K562 (cell line): ENCODE data around the gene MADCAM1. TPM values are rescaled to one million over a fixed set of nuclear protein-coding genes. Genes with fewer than 3 reads are reported as not detected.

Experiments used
- ATAC-seq: fragments of 200-7000 bp; cut with Tn5 transposase; 3 replicates; pipeline ENCODE4 v1.9.1; 2020; ENCODE audit warnings: moderate library complexity
- BruUV-seq: library from RNA; stranded (reverse); fragments of 400-500 nt; replicated peaks from 2 replicates; lab custom pipeline; 2021; lab: Mats Ljungman, UMichigan
- CTCF ChIA-PET: fragments of 300-600 bp; formaldehyde crosslinking; extraction: SDS; loops from one replicate; lab custom pipeline; 2021; ENCODE audit warnings: low intra/inter-chr PET ratio; lab: Yijun Ruan, JAX
- POLR2A ChIA-PET: fragments of 300-600, 350-650 bp; sonication (Branson Sonifier 250); formaldehyde crosslinking; extraction: SDS; loops from one replicate; lab custom pipeline; 2021; ENCODE audit warnings: antibody characterized with exemption, inconsistent platforms; lab: Yijun Ruan, JAX
- DNase-seq, 4 experiments: peaks; one replicate each; pipeline versions ENCODE4 v3.0.0 to v3.0.0-alpha.2; 2011 to 2018; ENCODE audit warnings: low spot score in 3 of 4, mixed read lengths in 3 of 4; ENCODE audit errors: extremely low read depth in 1 of 4
- FAIRE-seq: peaks from 2 replicates; lab custom pipeline; 2011; peaks lifted over from hg19 to GRCh38; lab: Jason Lieb, UNC
- H2AFZ ChIP-seq: 2 replicates; pipeline ENCODE4 v1.6.0; 2011; ENCODE audit warnings: low read depth, low read length, control low read depth, inconsistent platforms
- H3K27ac ChIP-seq: fragments of 200-600 bp; 3 replicates; pipeline ENCODE4 v1.8.0; 2011; ENCODE audit warnings: low read depth, mild to moderate bottlenecking, control low read depth, inconsistent platforms, low read length, moderate library complexity, mixed read lengths; ENCODE audit errors: extremely low read depth
- H3K27me3 ChIP-seq, 2 experiments: fragments of 300-600 bp in 1 of 2; 2 replicates in 1 of 2; 3 replicates in 1 of 2; pipeline versions ENCODE4 v1.6.0 to v1.8.0; 2011; ENCODE audit warnings: inconsistent platforms in 2 of 2, low read length in 2 of 2, mild to moderate bottlenecking in 1 of 2, mixed read lengths in 1 of 2, moderate library complexity in 1 of 2; ENCODE audit not compliant: control insufficient read depth in 2 of 2, insufficient read depth in 2 of 2
- H3K36me3 ChIP-seq: fragments of 300-600 bp; 3 replicates; pipeline ENCODE4 v1.8.0; 2011; ENCODE audit warnings: mild to moderate bottlenecking, low read length, inconsistent platforms; ENCODE audit not compliant: control insufficient read depth, insufficient read depth
- H3K4me1 ChIP-seq, 2 experiments: fragments of 200-600 bp in 1 of 2; replicated peaks in 1 of 2; 2 replicates in 1 of 2; 3 replicates in 1 of 2; pipeline versions ENCODE4 v1.5.1 to v1.8.0; 2011; ENCODE audit warnings: inconsistent platforms in 2 of 2, low read length in 2 of 2, mild to moderate bottlenecking in 1 of 2, mixed read lengths in 1 of 2, moderate library complexity in 1 of 2; ENCODE audit not compliant: control insufficient read depth in 2 of 2, insufficient read depth in 2 of 2
- H3K4me2 ChIP-seq: 2 replicates; pipeline ENCODE4 v1.6.1; 2011; ENCODE audit warnings: low read length, control low read depth, inconsistent platforms, mixed read lengths; ENCODE audit not compliant: insufficient read depth
- H3K4me3 ChIP-seq: fragments of 200-600 bp; sonication (generic), shearing (Covaris generic); 2 replicates; pipeline ENCODE4 v1.5.1; 2016; ENCODE audit warnings: control low read depth, inconsistent platforms
- H3K79me2 ChIP-seq: fragments of 200-600 bp; 3 replicates; pipeline ENCODE4 v1.8.0; 2011; ENCODE audit warnings: low read length, inconsistent platforms; ENCODE audit not compliant: control insufficient read depth, insufficient read depth
- H3K9ac ChIP-seq, 2 experiments: 2 replicates each; pipeline versions ENCODE4 v1.6.0 to v1.6.1; 2011; ENCODE audit warnings: low read depth in 2 of 2, low read length in 2 of 2, control low read depth in 1 of 2, inconsistent platforms in 1 of 2, mild to moderate bottlenecking in 1 of 2, mixed read lengths in 1 of 2; ENCODE audit not compliant: insufficient read depth in 1 of 2
- H3K9me1 ChIP-seq: one replicate; pipeline ENCODE4 v1.6.0; 2011; ENCODE audit warnings: inconsistent platforms, mild to moderate bottlenecking, low read length, moderate library complexity; ENCODE audit not compliant: control insufficient read depth, insufficient read depth
- H3K9me3 ChIP-seq: replicated peaks from 2 replicates; pipeline ENCODE4 v1.5.1; 2011; ENCODE audit warnings: low read depth, low read length, inconsistent platforms; ENCODE audit not compliant: control insufficient read depth, insufficient read depth
- H4K20me1 ChIP-seq: replicated peaks from 2 replicates; pipeline ENCODE4 v1.6.1; 2011; ENCODE audit warnings: low read length, inconsistent platforms, mixed read lengths; ENCODE audit not compliant: control insufficient read depth, insufficient read depth
- FOXA3 ChIP-seq, 2 experiments: fragments of 450-650 bp in 1 of 2; sonication (generic) in 1 of 2; formaldehyde crosslinking; IDR thresholded peaks in 1 of 2; conservative IDR thresholded peaks in 1 of 2; 2 replicates each; pipeline versions ENCODE4 v1.4.0 to v1.8.0; 2020 to 2022; ENCODE audit warnings: mild to moderate bottlenecking in 2 of 2, missing genetic modification reagents in 1 of 2
- FUS ChIP-seq: fragments of 200-400 bp; formaldehyde crosslinking; optimal IDR thresholded peaks from 2 replicates; pipeline ENCODE3; 2017; ENCODE audit warnings: low read depth, low read length
- GATAD2B ChIP-seq: fragments of 450-650 bp; IDR thresholded peaks from 2 replicates; pipeline ENCODE4 v1.6.1; 2017; ENCODE audit warnings: mild to moderate bottlenecking, borderline replicate concordance
- KLF10 ChIP-seq: fragments of 250-450 bp; sonication (Bioruptor Pico); IDR thresholded peaks from 2 replicates; pipeline ENCODE4 v1.6.1; 2021; ENCODE audit warnings: matching md5 sums
- KLF6 ChIP-seq: fragments of 250-450 bp; sonication (Bioruptor Pico); IDR thresholded peaks from 2 replicates; pipeline ENCODE4 v1.4.0; 2020; ENCODE audit warnings: mild to moderate bottlenecking, moderate library complexity, borderline replicate concordance
- MYC ChIP-seq, 2 experiments: fragments of 250-450 bp in 1 of 2; sonication (Bioruptor Pico) in 1 of 2; IDR thresholded peaks; 2 replicates each; pipeline versions ENCODE4 v1.5.1 to v1.6.1; 2012 to 2021; ENCODE audit warnings: low read depth in 2 of 2, borderline replicate concordance in 1 of 2, improper control_type of control experiment in 1 of 2, low read length in 1 of 2, mild to moderate bottlenecking in 1 of 2, moderate library complexity in 1 of 2
- MYNN ChIP-seq, 2 experiments: sonication (generic); formaldehyde crosslinking in 1 of 2; IDR thresholded peaks; 2 replicates each; pipeline versions ENCODE4 v1.5.0 to v1.6.1; 2016 to 2020; ENCODE audit warnings: antibody characterized with exemption in 1 of 2, missing genetic modification reagents in 1 of 2
- RAD21 ChIP-seq, 2 experiments: fragments of 250-450 bp in 1 of 2; fragments of 450-650 bp in 1 of 2; sonication (Bioruptor Pico) in 1 of 2; formaldehyde crosslinking in 1 of 2; IDR thresholded peaks in 1 of 2; conservative IDR thresholded peaks in 1 of 2; 2 replicates each; pipeline versions ENCODE4 v1.4.0 to v1.8.0; 2020 to 2022; ENCODE audit warnings: mild to moderate bottlenecking in 2 of 2, moderate library complexity in 1 of 2
- SMAD3 ChIP-seq: fragments of 450-650 bp; formaldehyde crosslinking; conservative IDR thresholded peaks from 2 replicates; pipeline ENCODE4 v1.4.0; 2020; ENCODE audit warnings: mild to moderate bottlenecking
- THRAP3 ChIP-seq: fragments of 450-650 bp; IDR thresholded peaks from 2 replicates; pipeline ENCODE4 v1.6.1; 2016; ENCODE audit warnings: mild to moderate bottlenecking, inconsistent platforms, borderline replicate concordance
- XRCC5 ChIP-seq: fragments of 200-400 bp; formaldehyde crosslinking; IDR thresholded peaks from 2 replicates; pipeline ENCODE4 v1.6.1; 2017; ENCODE audit warnings: low read depth, mild to moderate bottlenecking, low read length
- WGBS: fragments of 100-300 bp; shearing (Covaris generic); methylation state at CpG from one replicate; pipeline ENCODE4 v1.1.6; 2016; ENCODE audit warnings: low coverage, mixed read lengths; ENCODE audit not compliant: insufficient coverage; ENCODE audit errors: missing lambda C conversion rate; 5-methylcytosine and 5-hydroxymethylcytosine counted together
- in situ Hi-C: fragments of 300-500 bp; cut with MboI; formaldehyde crosslinking; loops from 4 replicates; pipeline ENCODE4 v1.15.0; 2018; ENCODE audit warnings: inconsistent platforms, mixed read lengths
- intact Hi-C: fragments of 100-400 bp; cut with micrococcal nuclease; formaldehyde crosslinking; loops from 2 replicates; pipeline ENCODE4 v1.14.2; 2022
- polyA plus RNA-seq, 8 experiments: library from polyadenylated mRNA; depleted of rRNA in 4 of 8; stranded (reverse) in 5 of 8; unstranded in 3 of 8; fragments of >200 nt; fragmentation: Nextera tagmentation in 2 of 8; fragmentation: Illumina TruSeq in 1 of 8; extraction: Ambion mirVana in 2 of 8; extraction: Trizol in 1 of 8; gene quantifications; 2 replicates each; pipeline versions ENCODE4 v1.2.1 to v1.2.3, GENCODE V29; 2011 to 2014; ENCODE audit warnings: inconsistent platforms in 1 of 8, missing spikeins in 1 of 8
- total RNA-seq, 7 experiments: library from RNA; depleted of rRNA in 6 of 7; stranded (reverse); fragments of >200 nt in 6 of 7; fragmentation: Illumina TruSeq in 2 of 7; extraction: Trizol in 2 of 7; gene quantifications; 2 replicates each; pipeline versions ENCODE4 v1.2.1 to v1.2.3, GENCODE V29; 2011 to 2021; ENCODE audit warnings: low replicate concordance in 1 of 7
- TF ChIP-seq, protein P1 (sequence below): fragments of 250-450 bp; sonication (Bioruptor Pico); IDR thresholded peaks from 2 replicates; pipeline ENCODE4 v1.9.0; 2021; ENCODE audit warnings: mild to moderate bottlenecking, inconsistent platforms
- TF ChIP-seq, protein P2 (sequence below): fragments of 250-450 bp; sonication (Bioruptor Pico); IDR thresholded peaks from 2 replicates; pipeline ENCODE4 v1.4.0; 2020; ENCODE audit warnings: mild to moderate bottlenecking, moderate library complexity
- TF ChIP-seq, protein P3 (sequence below): fragments of 450-650 bp; IDR thresholded peaks from 2 replicates; pipeline ENCODE4 v1.6.1; 2016

The MADCAM1 gene
- total and polyA plus RNA-seq, 9 of the 15 experiments (the other 6 are each of a cell fraction or from before 2014, with no cell fraction given): 0.09 to 0.36 (median 0.09) TPM; not detected in 6

DNA sequence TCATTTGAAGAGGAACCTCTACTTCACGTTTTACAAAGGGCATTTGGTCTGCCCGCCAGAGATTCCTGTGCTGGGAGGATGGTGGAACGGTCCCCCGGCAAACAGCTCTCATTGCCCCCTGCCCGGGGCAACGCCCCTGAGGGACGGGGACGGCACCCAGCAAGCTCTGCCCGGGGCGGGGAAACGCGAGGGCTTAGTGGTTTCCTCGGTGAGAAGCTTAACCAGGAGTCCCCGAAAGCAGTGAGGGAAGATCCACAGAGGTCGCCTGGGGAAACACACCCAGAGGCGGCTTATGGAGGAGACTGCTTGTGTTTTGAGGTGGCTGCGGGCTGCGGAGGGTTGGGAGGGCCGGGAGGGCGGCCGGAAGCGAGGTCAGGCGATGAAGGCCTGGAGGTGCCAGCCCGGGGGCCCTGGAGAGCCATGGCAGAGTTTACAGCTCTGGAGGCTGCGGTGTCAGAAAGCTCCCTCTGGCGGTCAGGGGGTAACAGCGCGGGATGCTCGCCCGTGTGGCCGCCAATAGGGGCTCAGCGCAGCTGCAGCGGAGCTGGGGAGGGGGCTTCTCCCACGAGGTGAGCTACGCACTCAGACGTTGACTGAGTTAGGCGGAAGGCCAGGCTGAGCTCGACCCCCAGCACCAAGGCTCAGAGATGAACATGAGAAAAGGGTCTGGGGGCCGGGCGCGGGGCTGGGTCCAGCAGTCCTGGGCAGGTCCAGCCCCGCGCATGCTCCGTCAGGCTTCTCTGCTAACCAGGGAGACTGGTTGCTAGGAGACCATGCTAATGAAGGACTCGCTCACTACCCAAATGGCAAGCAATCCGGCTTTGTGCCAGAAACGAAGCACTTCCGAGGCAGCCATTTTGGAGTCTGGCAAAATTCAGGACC is 10.4 kb downstream of the MADCAM1 start:
- no peaks in the 10 kb centered on the region for H3K9me3 ChIP-seq
- H3K27me3 ChIP-seq: no peaks in the 10 kb centered on the region
- ChIA-PET POLR2A (interaction anchor here (0.6 to 1.0 kb wide), 3 partner anchors 11 to 397 kb away, joined by 4 to 6 read pairs (median 4); no protein-coding TSS in a partner anchor), CTCF (interaction anchor here (0.9 kb wide), 1 partner anchor 18 kb away, joined by 3 read pairs; no protein-coding TSS in a partner anchor)
- peak overlapping the region; percentile 92 to 98 for H3K9ac ChIP-seq
- peak overlapping the region; percentile 99 for H3K27ac ChIP-seq
- peak overlapping the region; percentile 95 for H3K4me2 ChIP-seq
- peaks cover 10 to 53% of the 10 kb centered on the region in 2 experiments; a peak in 4 of 5 replicates for H3K4me1 ChIP-seq
- no TSS peak for BruUV-seq
- H3K36me3 ChIP-seq: peaks cover 13% of the 10 kb centered on the region; the same call in 2 of the 3 replicates
- peak overlapping the region; percentile 100 for H2AFZ ChIP-seq
- H3K9me1 ChIP-seq: no peaks in the 10 kb centered on the region
- peaks cover 13% of the 10 kb centered on the region; the same call in 2 of the 3 replicates for H3K79me2 ChIP-seq
- WGBS: 9% methylated on average over 38 of the region's 48 CpGs
- H3K4me3 ChIP-seq: peak overlapping the region; percentile 100
- ATAC-seq (peak; percentile 90), DNase-seq (peak; percentile 95 to 99 (median 98)), FAIRE-seq (peak; percentile 99)
- in situ Hi-C loops: no loop called here
- intact Hi-C loops: no loop called here
- no peaks in the 10 kb centered on the region for H4K20me1 ChIP-seq
- TF ChIP-seq MYNN (IDR thresholded peaks at IDR 0.05): peak; percentile 67
- TF ChIP-seq MYNN (CRISPR knock-in tag; IDR thresholded peaks at IDR 0.05): no peak
- TF ChIP-seq XRCC5: peak; percentile 45; the same call in 1 of the 2 replicates
- TF ChIP-seq KLF6 (CRISPR knock-in tag): no peak
- no peak for TF ChIP-seq FOXA3 (CRISPR knock-in tag; conservative IDR thresholded peaks at IDR 0.05 in 1 of 2, IDR thresholded peaks at IDR 0.05 in 1 of 2)
- TF ChIP-seq RAD21 (CRISPR knock-in tag; conservative IDR thresholded peaks at IDR 0.05 in 1 of 2, IDR thresholded peaks at IDR 0.05 in 1 of 2): peak; percentile 61 to 80
- TF ChIP-seq SMAD3 (CRISPR knock-in tag): no peak
- TF ChIP-seq MYC (IDR thresholded peaks at IDR 0.05; ENCODE audit: low read depth, low read length): peak; percentile 40; the same call in 1 of the 2 replicates
- no peak for TF ChIP-seq MYC (CRISPR knock-in tag; IDR thresholded peaks at IDR 0.05; ENCODE audit: borderline replicate concordance, low read depth)
- TF ChIP-seq, protein P1, sequence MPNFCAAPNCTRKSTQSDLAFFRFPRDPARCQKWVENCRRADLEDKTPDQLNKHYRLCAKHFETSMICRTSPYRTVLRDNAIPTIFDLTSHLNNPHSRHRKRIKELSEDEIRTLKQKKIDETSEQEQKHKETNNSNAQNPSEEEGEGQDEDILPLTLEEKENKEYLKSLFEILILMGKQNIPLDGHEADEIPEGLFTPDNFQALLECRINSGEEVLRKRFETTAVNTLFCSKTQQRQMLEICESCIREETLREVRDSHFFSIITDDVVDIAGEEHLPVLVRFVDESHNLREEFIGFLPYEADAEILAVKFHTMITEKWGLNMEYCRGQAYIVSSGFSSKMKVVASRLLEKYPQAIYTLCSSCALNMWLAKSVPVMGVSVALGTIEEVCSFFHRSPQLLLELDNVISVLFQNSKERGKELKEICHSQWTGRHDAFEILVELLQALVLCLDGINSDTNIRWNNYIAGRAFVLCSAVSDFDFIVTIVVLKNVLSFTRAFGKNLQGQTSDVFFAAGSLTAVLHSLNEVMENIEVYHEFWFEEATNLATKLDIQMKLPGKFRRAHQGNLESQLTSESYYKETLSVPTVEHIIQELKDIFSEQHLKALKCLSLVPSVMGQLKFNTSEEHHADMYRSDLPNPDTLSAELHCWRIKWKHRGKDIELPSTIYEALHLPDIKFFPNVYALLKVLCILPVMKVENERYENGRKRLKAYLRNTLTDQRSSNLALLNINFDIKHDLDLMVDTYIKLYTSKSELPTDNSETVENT (CRISPR knock-in tag): peak; percentile 39
- TF ChIP-seq, protein P2, sequence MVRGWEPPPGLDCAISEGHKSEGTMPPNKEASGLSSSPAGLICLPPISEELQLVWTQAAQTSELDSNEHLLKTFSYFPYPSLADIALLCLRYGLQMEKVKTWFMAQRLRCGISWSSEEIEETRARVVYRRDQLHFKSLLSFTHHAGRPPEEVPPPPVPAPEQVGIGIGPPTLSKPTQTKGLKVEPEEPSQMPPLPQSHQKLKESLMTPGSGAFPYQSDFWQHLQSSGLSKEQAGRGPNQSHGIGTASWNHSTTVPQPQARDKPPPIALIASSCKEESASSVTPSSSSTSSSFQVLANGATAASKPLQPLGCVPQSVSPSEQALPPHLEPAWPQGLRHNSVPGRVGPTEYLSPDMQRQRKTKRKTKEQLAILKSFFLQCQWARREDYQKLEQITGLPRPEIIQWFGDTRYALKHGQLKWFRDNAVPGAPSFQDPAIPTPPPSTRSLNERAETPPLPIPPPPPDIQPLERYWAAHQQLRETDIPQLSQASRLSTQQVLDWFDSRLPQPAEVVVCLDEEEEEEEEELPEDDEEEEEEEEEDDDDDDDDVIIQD (CRISPR knock-in tag): no peak
- TF ChIP-seq, protein P3, sequence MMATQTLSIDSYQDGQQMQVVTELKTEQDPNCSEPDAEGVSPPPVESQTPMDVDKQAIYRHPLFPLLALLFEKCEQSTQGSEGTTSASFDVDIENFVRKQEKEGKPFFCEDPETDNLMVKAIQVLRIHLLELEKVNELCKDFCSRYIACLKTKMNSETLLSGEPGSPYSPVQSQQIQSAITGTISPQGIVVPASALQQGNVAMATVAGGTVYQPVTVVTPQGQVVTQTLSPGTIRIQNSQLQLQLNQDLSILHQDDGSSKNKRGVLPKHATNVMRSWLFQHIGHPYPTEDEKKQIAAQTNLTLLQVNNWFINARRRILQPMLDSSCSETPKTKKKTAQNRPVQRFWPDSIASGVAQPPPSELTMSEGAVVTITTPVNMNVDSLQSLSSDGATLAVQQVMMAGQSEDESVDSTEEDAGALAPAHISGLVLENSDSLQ: peak; percentile 71
- TF ChIP-seq GATAD2B: peak; percentile 85
- no peak for TF ChIP-seq FUS
- no peak for TF ChIP-seq THRAP3
- TF ChIP-seq KLF10 (CRISPR knock-in tag): no peak
